ENCODE results near the gene RAB41. TPM values are rescaled to one million over a fixed set of nuclear protein-coding genes. Genes with fewer than 3 reads are reported as not detected.
"Not testable (repeated sequence)": the region's sequence is repeated elsewhere in the genome, so short reads cannot be mapped to it uniquely, and the experiment has no call there.

RAB41 gene
- total RNA-seq, result not detected

- DNase-seq (ENCODE audit: low spot score in 2 of 2) (no peak), ATAC-seq (no peak)
- Mint-ChIP-seq H3K9me3 (no peaks in the 10 kb centered on the region), H3K36me3 (no peaks in the 10 kb centered on the region), H3K27ac (peak within 1 kb of the TSS in 1 of 2 donors; percentile 55)
Observed at GRCh38 chrX:70281951-70282350, at the start of gene RAB41. TSS of gene RAB41 (plus strand) at chrX:70282172. CDS start at chrX:70282218, 46 bp downstream.

GRCh38 chrX:70234355-70234754, 47.6 kb upstream of the RAB41 start, which contains the start of gene AWAT1:
TSS of gene AWAT1 (plus strand) at chrX:70234655. CDS start at chrX:70234696, 41 bp downstream.
- Mint-ChIP-seq H3K36me3 (no peaks in the 10 kb centered on the region), H3K27ac (no peak within 1 kb of the TSS), H3K9me3 (no peaks in the 10 kb centered on the region)
- DNase-seq (ENCODE audit: low spot score in 2 of 2) (no peak), ATAC-seq (peak in 1 of 2 donors; percentile 14)

GRCh38 chrX:70240751-70241150, 41.2 kb upstream of the RAB41 start:
- Mint-ChIP-seq H3K36me3 (no peaks in the 10 kb centered on the region), H3K27ac (no peak overlapping the region), H3K9me3 (no peaks in the 10 kb centered on the region)
- no peak for DNase-seq (ENCODE audit: low spot score in 2 of 2)
- no peak for ATAC-seq

GRCh38 chrX:70241501-70241900, 40.5 kb upstream of the RAB41 start:
- Mint-ChIP-seq H3K9me3 (no peaks in the 10 kb centered on the region), H3K27ac (no peak overlapping the region), H3K36me3 (no peaks in the 10 kb centered on the region)
- DNase-seq (ENCODE audit: low spot score in 2 of 2) (no peak), ATAC-seq (peak; percentile 48 to 72)

- peak in 1 of 2 donors; percentile 33 for ATAC-seq
- DNase-seq (ENCODE audit: low spot score in 2 of 2), result not testable (repeated sequence)
Observed at GRCh38 chrX:70243601-70244000, 38.4 kb upstream of the RAB41 start.

GRCh38 chrX:70244881-70245280, 37.1 kb upstream of the RAB41 start:
- no peak for DNase-seq (ENCODE audit: low spot score in 2 of 2)
- no peak overlapping the region for H3K27ac Mint-ChIP-seq
- ATAC-seq, result no peak
- no peaks in the 10 kb centered on the region for H3K36me3 Mint-ChIP-seq
- H3K9me3 Mint-ChIP-seq, result no peaks in the 10 kb centered on the region

More at GRCh38 chrX:70243601-70244000, 38.4 kb upstream of the RAB41 start:
- H3K27ac Mint-ChIP-seq, H3K36me3 Mint-ChIP-seq, H3K9me3 Mint-ChIP-seq: not testable (repeated sequence)

- no peaks in the 10 kb centered on the region for H3K9me3 Mint-ChIP-seq
- H3K36me3 Mint-ChIP-seq, result no peaks in the 10 kb centered on the region
- ATAC-seq (no peak), DNase-seq (ENCODE audit: low spot score in 2 of 2) (no peak)
- no peak overlapping the region for H3K27ac Mint-ChIP-seq
Observed at GRCh38 chrX:70247252-70247651, 34.7 kb upstream of the RAB41 start.

- ATAC-seq (no peak), DNase-seq (ENCODE audit: low spot score in 2 of 2) (no peak)
- H3K27ac Mint-ChIP-seq, result peak overlapping the region in 1 of 2 donors; percentile 89
- peaks cover 6 to 13% of the 10 kb centered on the region in 2 donors for H3K9me3 Mint-ChIP-seq
- peaks cover 13 to 17% of the 10 kb centered on the region in 2 donors for H3K36me3 Mint-ChIP-seq
Observed at GRCh38 chrX:70252491-70252890, 29.5 kb upstream of the RAB41 start.

- Mint-ChIP-seq H3K27ac (peak overlapping the region; percentile 89 to 96), H3K9me3 (peaks cover 6 to 13% of the 10 kb centered on the region in 2 donors), H3K36me3 (peaks cover 13 to 17% of the 10 kb centered on the region in 2 donors)
- DNase-seq (ENCODE audit: low spot score in 2 of 2) (peak in 1 of 2 donors; percentile 3), ATAC-seq (peak; percentile 88 to 94)
Observed at GRCh38 chrX:70253377-70254062, 28.5 kb upstream of the RAB41 start.

- Mint-ChIP-seq H3K36me3 (peaks cover 13 to 22% of the 10 kb centered on the region in 2 donors), H3K27ac (peak overlapping the region; percentile 89 to 96), H3K9me3 (peaks cover 6 to 13% of the 10 kb centered on the region in 2 donors)
- ATAC-seq (peak; percentile 32 to 56), DNase-seq (ENCODE audit: low spot score in 2 of 2) (no peak)
Observed at GRCh38 chrX:70254063-70254400, 27.9 kb upstream of the RAB41 start.

GRCh38 chrX:70254909-70255308, 27.1 kb upstream of the RAB41 start:
- peaks cover 13 to 24% of the 10 kb centered on the region in 2 donors for H3K36me3 Mint-ChIP-seq
- peaks cover 6 to 13% of the 10 kb centered on the region in 2 donors for H3K9me3 Mint-ChIP-seq
- no peak for DNase-seq (ENCODE audit: low spot score in 2 of 2)
- H3K27ac Mint-ChIP-seq, result peak overlapping the region in 1 of 2 donors; percentile 89
- ATAC-seq, result no peak

- Mint-ChIP-seq H3K36me3 (peaks cover 13 to 24% of the 10 kb centered on the region in 2 donors), H3K9me3 (peaks cover 6 to 13% of the 10 kb centered on the region in 2 donors), H3K27ac (no peak overlapping the region)
- ATAC-seq, result no peak
- DNase-seq (ENCODE audit: low spot score in 2 of 2), result no peak
Observed at GRCh38 chrX:70255452-70255851, 26.5 kb upstream of the RAB41 start.

- ATAC-seq (no peak), DNase-seq (ENCODE audit: low spot score in 2 of 2) (no peak)
- Mint-ChIP-seq H3K36me3 (peaks cover 13 to 24% of the 10 kb centered on the region in 2 donors), H3K9me3 (peaks cover 6 to 12% of the 10 kb centered on the region in 2 donors), H3K27ac (no peak overlapping the region)
Observed at GRCh38 chrX:70257423-70258288, 24.3 kb upstream of the RAB41 start.

- no peak for ATAC-seq
- peak within 1 kb of the TSS in 1 of 2 donors; percentile 68 for H3K27ac Mint-ChIP-seq
- DNase-seq (ENCODE audit: low spot score in 2 of 2), result no peak
- peaks cover under 1 to 7% of the 10 kb centered on the region in 2 donors for H3K36me3 Mint-ChIP-seq
- H3K9me3 Mint-ChIP-seq, result no peaks in the 10 kb centered on the region
Observed at GRCh38 chrX:70260104-70260503, 21.9 kb upstream of the RAB41 start, which contains the start of gene P2RY4. TSS of gene P2RY4 (minus strand) at chrX:70260204. CDS start at chrX:70259624, 580 bp downstream.

GRCh38 chrX:70262952-70263567, 18.9 kb upstream of the RAB41 start:
- ATAC-seq, result peak; percentile 72 to 79
- peaks cover 0 to 7% of the 10 kb centered on the region in 2 donors for H3K36me3 Mint-ChIP-seq
- H3K9me3 Mint-ChIP-seq, result no peaks in the 10 kb centered on the region
- H3K27ac Mint-ChIP-seq, result no peak overlapping the region
- peak in 1 of 2 donors; percentile 42 for DNase-seq (ENCODE audit: low spot score in 2 of 2)

GRCh38 chrX:70264784-70265183, 17.2 kb upstream of the RAB41 start:
- no peak for DNase-seq (ENCODE audit: low spot score in 2 of 2)
- Mint-ChIP-seq H3K9me3 (no peaks in the 10 kb centered on the region), H3K27ac (no peak overlapping the region), H3K36me3 (no peaks in the 10 kb centered on the region)
- ATAC-seq, result no peak

GRCh38 chrX:70268034-70268433, 13.9 kb upstream of the RAB41 start, which contains the start of gene ARR3:
TSS of gene ARR3 (plus strand) at chrX:70268334. CDS start at chrX:70269386, 1,052 bp downstream.
- H3K27ac Mint-ChIP-seq, result no peak within 1 kb of the TSS
- no peaks in the 10 kb centered on the region for H3K9me3 Mint-ChIP-seq
- ATAC-seq, result no peak
- DNase-seq (ENCODE audit: low spot score in 2 of 2), result no peak
- H3K36me3 Mint-ChIP-seq, result no peaks in the 10 kb centered on the region

All from activated naive CD4-positive, alpha-beta T cell treated with anti-CD3 and anti-CD28 coated beads, Interleukin-2, amount 50 U/mL, for 72 hours (primary cell).